ENCODE results near the gene RPUSD4. TPM values are rescaled to one million over a fixed set of nuclear protein-coding genes. Genes with fewer than 3 reads are reported as not detected.
A peak's percentile ranks its signal among the peaks of the same experiment; 100 is the strongest.

Gene RPUSD4
- total RNA-seq, 1 experiment from 2014 or later, result 40.1 TPM

DNA sequence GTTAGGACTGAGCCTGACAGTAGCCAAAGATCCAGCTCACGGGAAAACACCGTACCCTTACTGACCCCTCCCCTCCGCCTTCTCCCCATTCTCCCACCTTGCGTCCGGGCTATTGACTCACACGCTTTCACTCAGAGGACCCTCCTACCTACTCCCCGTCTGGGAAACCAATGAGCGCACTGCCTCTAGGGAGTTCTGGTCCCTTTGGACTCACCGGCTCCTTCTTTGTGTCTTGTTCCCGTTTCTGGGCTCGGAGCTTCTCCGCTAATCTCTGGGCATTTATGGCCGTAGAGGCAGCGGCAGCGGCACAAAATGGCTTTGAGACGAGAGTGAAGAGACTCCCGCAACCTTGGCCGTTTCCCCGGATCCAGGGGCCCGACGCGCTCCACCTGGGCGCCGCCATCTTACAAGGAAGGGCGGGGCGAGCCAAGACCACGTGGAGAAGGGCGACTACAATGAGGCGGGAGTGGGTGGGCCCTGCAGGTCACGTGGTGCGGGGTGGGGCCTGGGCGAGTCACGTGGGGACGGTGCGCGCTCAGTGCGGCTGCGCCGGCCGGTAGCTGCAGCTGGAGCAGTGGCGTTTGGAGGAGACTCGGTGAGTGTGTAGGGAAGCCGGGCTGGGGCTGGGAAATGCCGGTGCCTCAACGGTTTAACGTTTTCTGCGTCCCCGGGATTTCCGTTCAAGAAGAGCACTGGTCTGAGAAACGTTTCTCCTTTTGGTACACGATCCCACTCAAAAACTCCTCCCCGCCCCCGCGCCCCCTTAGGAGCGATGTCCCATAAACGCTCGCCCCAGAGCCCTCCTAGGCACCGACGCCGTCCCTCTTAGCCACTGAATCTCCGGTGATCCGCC, at the start of gene RPUSD4, which contains the start of gene FAM118B (continued):
- TF ChIP-seq, protein P1, sequence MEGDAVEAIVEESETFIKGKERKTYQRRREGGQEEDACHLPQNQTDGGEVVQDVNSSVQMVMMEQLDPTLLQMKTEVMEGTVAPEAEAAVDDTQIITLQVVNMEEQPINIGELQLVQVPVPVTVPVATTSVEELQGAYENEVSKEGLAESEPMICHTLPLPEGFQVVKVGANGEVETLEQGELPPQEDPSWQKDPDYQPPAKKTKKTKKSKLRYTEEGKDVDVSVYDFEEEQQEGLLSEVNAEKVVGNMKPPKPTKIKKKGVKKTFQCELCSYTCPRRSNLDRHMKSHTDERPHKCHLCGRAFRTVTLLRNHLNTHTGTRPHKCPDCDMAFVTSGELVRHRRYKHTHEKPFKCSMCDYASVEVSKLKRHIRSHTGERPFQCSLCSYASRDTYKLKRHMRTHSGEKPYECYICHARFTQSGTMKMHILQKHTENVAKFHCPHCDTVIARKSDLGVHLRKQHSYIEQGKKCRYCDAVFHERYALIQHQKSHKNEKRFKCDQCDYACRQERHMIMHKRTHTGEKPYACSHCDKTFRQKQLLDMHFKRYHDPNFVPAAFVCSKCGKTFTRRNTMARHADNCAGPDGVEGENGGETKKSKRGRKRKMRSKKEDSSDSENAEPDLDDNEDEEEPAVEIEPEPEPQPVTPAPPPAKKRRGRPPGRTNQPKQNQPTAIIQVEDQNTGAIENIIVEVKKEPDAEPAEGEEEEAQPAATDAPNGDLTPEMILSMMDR (IDR thresholded peaks at IDR 0.05 in 2 of 3, conservative IDR thresholded peaks at IDR 0.05 in 1 of 3; ENCODE audit: borderline replicate concordance in 1 of 3, insufficient read depth in 1 of 3, low read depth in 2 of 3, low read length in 2 of 3), result no peak
- TF ChIP-seq POLR2AphosphoS5 (IDR thresholded peaks at IDR 0.05; ENCODE audit: low read depth, low read length), result peak; percentile 93
- TF ChIP-seq RAD21 (IDR thresholded peaks at IDR 0.05; ENCODE audit: low read depth), result no peak
- TF ChIP-seq SP1 (IDR thresholded peaks at IDR 0.05; ENCODE audit: low read depth), result peak; percentile 83
- peak; percentile 97 for TF ChIP-seq SIN3A (IDR thresholded peaks at IDR 0.05; ENCODE audit: low read depth)
- TF ChIP-seq TCF7L2 (IDR thresholded peaks at IDR 0.05; ENCODE audit: borderline replicate concordance, extremely low read depth, insufficient read depth, insufficient read length), result no peak
- no peak for TF ChIP-seq JUND (IDR thresholded peaks at IDR 0.05)
- no peak for TF ChIP-seq CBX3 (IDR thresholded peaks at IDR 0.05; ENCODE audit: low read depth)
- no peak for TF ChIP-seq SRF (IDR thresholded peaks at IDR 0.05; ENCODE audit: low read depth)

DNA sequence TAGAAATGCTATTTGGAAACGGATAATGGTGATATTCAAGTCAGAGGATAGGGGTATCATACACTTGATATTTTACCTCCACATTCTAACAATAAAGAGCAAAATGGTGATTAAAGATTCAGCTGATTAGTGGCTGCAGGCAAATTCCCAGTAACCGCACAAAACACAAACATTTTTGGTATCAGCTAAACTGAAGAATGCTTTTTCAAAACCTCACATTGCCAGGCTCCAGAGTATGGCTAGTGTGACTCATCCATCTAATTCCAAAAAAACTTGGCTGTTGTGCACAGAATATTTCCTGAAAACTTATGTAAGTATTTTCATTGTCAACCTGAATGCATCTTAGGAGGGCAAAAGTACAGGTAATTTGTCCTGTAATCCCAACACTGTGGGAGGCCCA, 46.3 kb upstream of the RPUSD4 start:
- no peak overlapping the region for H3K4me3 ChIP-seq (replicated peaks in 1 of 2; ENCODE audit: low read depth in 1 of 2, low read length in 2 of 2)
- H3K9me3 ChIP-seq (ENCODE audit: control insufficient read depth in 1 of 2, insufficient read depth in 1 of 2, low read depth in 1 of 2, low read length in 2 of 2), result no peaks in the 10 kb centered on the region
- H3K79me2 ChIP-seq (ENCODE audit: insufficient read depth, low read length), result no peaks in the 10 kb centered on the region
- no peak overlapping the region for H2AFZ ChIP-seq (ENCODE audit: low read depth, low read length, poor library complexity, severe bottlenecking)
- no TSS peak for BruUV-seq (replicated peaks)
- H3K4me2 ChIP-seq (ENCODE audit: low read length), result no peak overlapping the region
- CTCF ChIA-PET, result no interaction called here
- no peaks in the 10 kb centered on the region for H3K27me3 ChIP-seq (ENCODE audit: insufficient read depth, low read length)
- POLR2A ChIA-PET, result interaction anchor here (1.4 kb wide), 1 partner anchor 11 kb away, joined by 3 read pairs; the partner anchor contains the start of genes FOXRED1 and SRPRA
- no peak for DNase-seq (ENCODE audit: low read depth, low spot score)
- no peaks in the 10 kb centered on the region for H4K20me1 ChIP-seq (ENCODE audit: insufficient read depth)
- H3K36me3 ChIP-seq (ENCODE audit: control insufficient read depth in 1 of 2, insufficient read depth in 2 of 2, low read length in 2 of 2), result peaks cover 13 to 15% of the 10 kb centered on the region in 2 experiments
- H3K4me1 ChIP-seq (ENCODE audit: control insufficient read depth in 1 of 2, insufficient read depth in 2 of 2, low read length in 2 of 2), result no peaks in the 10 kb centered on the region
- RAD21 ChIA-PET (ENCODE audit: low non-redundant PET in 1 of 2, low total read pairs in 2 of 2, uncharacterized antibody in 2 of 2, unreplicated experiment in 2 of 2), result no interaction called here
- ATAC-seq, result no peak
- no peak overlapping the region for H3K9ac ChIP-seq (ENCODE audit: low read length)
- no peak overlapping the region for H3K27ac ChIP-seq (ENCODE audit: low read depth, low read length)
- intact Hi-C loops (cut with micrococcal nuclease), result no loop called here
- H3K9me2 ChIP-seq (ENCODE audit: insufficient read depth), result no peaks in the 10 kb centered on the region
- no peak for TF ChIP-seq RAD21 (IDR thresholded peaks at IDR 0.05; ENCODE audit: low read depth)
- no peak for TF ChIP-seq EZH2 (IDR thresholded peaks at IDR 0.05)
- TF ChIP-seq JUND (IDR thresholded peaks at IDR 0.05), result no peak
- TF ChIP-seq, protein P2, sequence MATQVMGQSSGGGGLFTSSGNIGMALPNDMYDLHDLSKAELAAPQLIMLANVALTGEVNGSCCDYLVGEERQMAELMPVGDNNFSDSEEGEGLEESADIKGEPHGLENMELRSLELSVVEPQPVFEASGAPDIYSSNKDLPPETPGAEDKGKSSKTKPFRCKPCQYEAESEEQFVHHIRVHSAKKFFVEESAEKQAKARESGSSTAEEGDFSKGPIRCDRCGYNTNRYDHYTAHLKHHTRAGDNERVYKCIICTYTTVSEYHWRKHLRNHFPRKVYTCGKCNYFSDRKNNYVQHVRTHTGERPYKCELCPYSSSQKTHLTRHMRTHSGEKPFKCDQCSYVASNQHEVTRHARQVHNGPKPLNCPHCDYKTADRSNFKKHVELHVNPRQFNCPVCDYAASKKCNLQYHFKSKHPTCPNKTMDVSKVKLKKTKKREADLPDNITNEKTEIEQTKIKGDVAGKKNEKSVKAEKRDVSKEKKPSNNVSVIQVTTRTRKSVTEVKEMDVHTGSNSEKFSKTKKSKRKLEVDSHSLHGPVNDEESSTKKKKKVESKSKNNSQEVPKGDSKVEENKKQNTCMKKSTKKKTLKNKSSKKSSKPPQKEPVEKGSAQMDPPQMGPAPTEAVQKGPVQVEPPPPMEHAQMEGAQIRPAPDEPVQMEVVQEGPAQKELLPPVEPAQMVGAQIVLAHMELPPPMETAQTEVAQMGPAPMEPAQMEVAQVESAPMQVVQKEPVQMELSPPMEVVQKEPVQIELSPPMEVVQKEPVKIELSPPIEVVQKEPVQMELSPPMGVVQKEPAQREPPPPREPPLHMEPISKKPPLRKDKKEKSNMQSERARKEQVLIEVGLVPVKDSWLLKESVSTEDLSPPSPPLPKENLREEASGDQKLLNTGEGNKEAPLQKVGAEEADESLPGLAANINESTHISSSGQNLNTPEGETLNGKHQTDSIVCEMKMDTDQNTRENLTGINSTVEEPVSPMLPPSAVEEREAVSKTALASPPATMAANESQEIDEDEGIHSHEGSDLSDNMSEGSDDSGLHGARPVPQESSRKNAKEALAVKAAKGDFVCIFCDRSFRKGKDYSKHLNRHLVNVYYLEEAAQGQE (IDR thresholded peaks at IDR 0.05; ENCODE audit: low read depth), result no peak
- TF ChIP-seq TCF7L2 (IDR thresholded peaks at IDR 0.05; ENCODE audit: borderline replicate concordance, extremely low read depth, insufficient read depth, insufficient read length), result no peak
- TF ChIP-seq FOSL1 (IDR thresholded peaks at IDR 0.05; ENCODE audit: low read depth), result no peak
- no peak for TF ChIP-seq POLR2A (IDR thresholded peaks at IDR 0.05; ENCODE audit: borderline replicate concordance, extremely low read depth, insufficient read depth, insufficient read length)
- TF ChIP-seq, protein P1 (IDR thresholded peaks at IDR 0.05 in 2 of 3, conservative IDR thresholded peaks at IDR 0.05 in 1 of 3; ENCODE audit: borderline replicate concordance in 1 of 3, insufficient read depth in 1 of 3, low read depth in 2 of 3, low read length in 2 of 3), result no peak
- TF ChIP-seq, protein P3, sequence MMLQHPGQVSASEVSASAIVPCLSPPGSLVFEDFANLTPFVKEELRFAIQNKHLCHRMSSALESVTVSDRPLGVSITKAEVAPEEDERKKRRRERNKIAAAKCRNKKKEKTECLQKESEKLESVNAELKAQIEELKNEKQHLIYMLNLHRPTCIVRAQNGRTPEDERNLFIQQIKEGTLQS (IDR thresholded peaks at IDR 0.05), result no peak
- no peak for TF ChIP-seq YY1 (IDR thresholded peaks at IDR 0.05; ENCODE audit: extremely low read depth, insufficient replicate concordance, low read depth, low read length)
- no peak for TF ChIP-seq EGR1 (IDR thresholded peaks at IDR 0.05; ENCODE audit: low read depth)
- TF ChIP-seq SP1 (IDR thresholded peaks at IDR 0.05; ENCODE audit: low read depth), result no peak

Measured in HCT116 (cell line).